Measurements from ENCODE around the gene TCF19.

DNA sequence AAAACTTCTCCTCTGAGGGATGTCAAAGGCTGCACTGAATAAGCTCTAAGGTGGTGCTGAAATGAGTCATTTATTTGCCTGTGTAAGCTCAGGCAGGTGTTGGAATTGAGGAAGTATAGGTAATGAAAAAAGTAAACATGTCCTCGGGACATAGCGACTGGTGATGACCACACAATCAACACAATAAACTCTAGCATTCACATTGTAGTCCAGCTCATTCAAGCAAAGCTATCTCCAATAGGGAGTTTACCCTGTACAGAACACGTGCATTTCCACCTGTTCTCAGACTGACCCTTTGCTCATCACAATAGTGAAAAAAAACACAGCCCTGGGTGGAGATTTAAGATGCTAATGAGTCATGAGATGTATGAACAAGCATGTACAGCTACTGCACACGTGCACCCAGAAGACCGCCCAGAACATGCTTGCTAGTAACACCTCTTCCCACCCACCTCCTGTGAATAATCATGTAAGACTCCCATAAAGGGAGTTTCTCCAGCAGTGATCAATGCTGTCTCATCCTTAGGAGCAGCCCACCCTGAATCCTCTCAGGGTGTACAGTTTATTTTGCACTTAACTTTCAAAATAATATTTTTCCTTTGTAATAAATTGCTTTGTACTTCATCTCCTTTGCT, 45.1 kb downstream of the TCF19 start:
- TF ChIP-seq POLR2AphosphoS5 (IDR thresholded peaks at IDR 0.05; ENCODE audit: insufficient read depth in 1 of 2, low read depth in 1 of 2) = no peak
- TF ChIP-seq, protein P1, sequence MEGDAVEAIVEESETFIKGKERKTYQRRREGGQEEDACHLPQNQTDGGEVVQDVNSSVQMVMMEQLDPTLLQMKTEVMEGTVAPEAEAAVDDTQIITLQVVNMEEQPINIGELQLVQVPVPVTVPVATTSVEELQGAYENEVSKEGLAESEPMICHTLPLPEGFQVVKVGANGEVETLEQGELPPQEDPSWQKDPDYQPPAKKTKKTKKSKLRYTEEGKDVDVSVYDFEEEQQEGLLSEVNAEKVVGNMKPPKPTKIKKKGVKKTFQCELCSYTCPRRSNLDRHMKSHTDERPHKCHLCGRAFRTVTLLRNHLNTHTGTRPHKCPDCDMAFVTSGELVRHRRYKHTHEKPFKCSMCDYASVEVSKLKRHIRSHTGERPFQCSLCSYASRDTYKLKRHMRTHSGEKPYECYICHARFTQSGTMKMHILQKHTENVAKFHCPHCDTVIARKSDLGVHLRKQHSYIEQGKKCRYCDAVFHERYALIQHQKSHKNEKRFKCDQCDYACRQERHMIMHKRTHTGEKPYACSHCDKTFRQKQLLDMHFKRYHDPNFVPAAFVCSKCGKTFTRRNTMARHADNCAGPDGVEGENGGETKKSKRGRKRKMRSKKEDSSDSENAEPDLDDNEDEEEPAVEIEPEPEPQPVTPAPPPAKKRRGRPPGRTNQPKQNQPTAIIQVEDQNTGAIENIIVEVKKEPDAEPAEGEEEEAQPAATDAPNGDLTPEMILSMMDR (IDR thresholded peaks at IDR 0.05) = no peak
- TF ChIP-seq POLR2A (IDR thresholded peaks at IDR 0.05) = no peak

Data from vagina (tissue), 2 donors.